ENCODE results near the gene CDH16. TPM values are rescaled to one million over a fixed set of nuclear protein-coding genes. Genes with fewer than 3 reads are reported as not detected.

The CDH16 gene
- total RNA-seq, 1 donor from 2014 or later = not detected

DNA sequence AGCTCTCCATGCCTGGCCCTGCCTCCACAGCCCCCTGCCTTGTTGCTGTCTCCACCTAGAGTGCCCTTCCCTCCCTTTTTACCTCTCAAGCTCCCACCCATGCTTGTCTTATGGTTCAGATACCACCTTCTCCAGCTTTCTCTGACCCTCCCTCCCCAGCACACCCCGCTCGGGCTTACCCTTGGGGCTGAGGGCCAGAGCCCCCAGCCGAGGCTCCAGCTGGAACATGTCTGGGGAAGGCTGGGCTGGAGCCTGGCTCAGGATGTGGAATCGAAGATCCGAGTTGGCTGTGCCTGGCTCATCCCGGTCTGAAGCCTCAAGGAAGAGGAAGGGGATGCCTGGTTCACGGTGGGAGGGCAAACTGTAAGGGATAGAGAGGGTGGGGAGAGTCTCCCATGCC is 3.6 kb downstream of the CDH16 start:
- H3K27ac ChIP-seq (replicated peaks) = no peak overlapping the region
- TF ChIP-seq, protein P1, sequence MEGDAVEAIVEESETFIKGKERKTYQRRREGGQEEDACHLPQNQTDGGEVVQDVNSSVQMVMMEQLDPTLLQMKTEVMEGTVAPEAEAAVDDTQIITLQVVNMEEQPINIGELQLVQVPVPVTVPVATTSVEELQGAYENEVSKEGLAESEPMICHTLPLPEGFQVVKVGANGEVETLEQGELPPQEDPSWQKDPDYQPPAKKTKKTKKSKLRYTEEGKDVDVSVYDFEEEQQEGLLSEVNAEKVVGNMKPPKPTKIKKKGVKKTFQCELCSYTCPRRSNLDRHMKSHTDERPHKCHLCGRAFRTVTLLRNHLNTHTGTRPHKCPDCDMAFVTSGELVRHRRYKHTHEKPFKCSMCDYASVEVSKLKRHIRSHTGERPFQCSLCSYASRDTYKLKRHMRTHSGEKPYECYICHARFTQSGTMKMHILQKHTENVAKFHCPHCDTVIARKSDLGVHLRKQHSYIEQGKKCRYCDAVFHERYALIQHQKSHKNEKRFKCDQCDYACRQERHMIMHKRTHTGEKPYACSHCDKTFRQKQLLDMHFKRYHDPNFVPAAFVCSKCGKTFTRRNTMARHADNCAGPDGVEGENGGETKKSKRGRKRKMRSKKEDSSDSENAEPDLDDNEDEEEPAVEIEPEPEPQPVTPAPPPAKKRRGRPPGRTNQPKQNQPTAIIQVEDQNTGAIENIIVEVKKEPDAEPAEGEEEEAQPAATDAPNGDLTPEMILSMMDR (IDR thresholded peaks at IDR 0.05; ENCODE audit: borderline replicate concordance) = no peak
- DNase-seq = no peak
- no peaks in the 10 kb centered on the region for H3K9me3 ChIP-seq (replicated peaks)
- no peaks in the 10 kb centered on the region for H3K36me3 ChIP-seq
- peaks cover 5% of the 10 kb centered on the region for H3K27me3 ChIP-seq (ENCODE audit: low read depth)
- intact Hi-C loops (cut with micrococcal nuclease) = no loop called here
- H3K4me1 ChIP-seq = peaks cover 20% of the 10 kb centered on the region
- no peak overlapping the region for H3K4me3 ChIP-seq

DNA sequence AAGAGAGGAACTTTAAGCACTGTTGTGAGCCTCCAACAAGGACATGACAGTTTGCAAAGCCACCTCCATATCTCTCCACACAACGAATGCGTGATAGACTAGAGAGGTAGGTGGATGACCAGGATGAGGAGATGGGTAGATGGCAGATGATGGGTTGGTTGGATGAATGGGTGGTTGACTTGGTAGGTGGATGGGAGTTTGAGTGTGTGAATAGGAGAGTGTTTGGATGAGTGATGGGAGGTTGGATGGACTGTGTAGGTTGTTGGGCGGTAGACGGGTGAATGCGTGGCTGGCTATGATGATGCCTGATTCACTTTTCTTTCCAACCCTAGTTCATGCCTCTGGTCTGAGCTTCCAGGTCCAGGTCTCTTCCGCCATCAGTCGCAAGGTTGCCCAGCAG is 4.1 kb downstream of the CDH16 start:
- Histone ChIP-seq H3K27ac (replicated peaks) (no peak overlapping the region), H3K4me3 (no peak overlapping the region), H3K36me3 (no peaks in the 10 kb centered on the region), H3K27me3 (ENCODE audit: low read depth) (no peaks in the 10 kb centered on the region), H3K9me3 (replicated peaks) (no peaks in the 10 kb centered on the region), H3K4me1 (peaks cover 15% of the 10 kb centered on the region)
- TF ChIP-seq, protein P1 (IDR thresholded peaks at IDR 0.05; ENCODE audit: borderline replicate concordance) = no peak
- no peak for DNase-seq
- intact Hi-C loops (cut with micrococcal nuclease) = no loop called here

GRCh38 chr16:66913711-66914110 is 5.0 kb downstream of the CDH16 start:
- intact Hi-C loops (cut with micrococcal nuclease) = no loop called here
- Histone ChIP-seq H3K9me3 (replicated peaks) (no peaks in the 10 kb centered on the region), H3K27ac (replicated peaks) (no peak overlapping the region), H3K4me1 (peaks cover 6% of the 10 kb centered on the region), H3K4me3 (no peak overlapping the region), H3K27me3 (ENCODE audit: low read depth) (no peaks in the 10 kb centered on the region), H3K36me3 (no peaks in the 10 kb centered on the region)
- TF ChIP-seq, protein P1 (IDR thresholded peaks at IDR 0.05; ENCODE audit: borderline replicate concordance) = no peak
- DNase-seq = no peak

- TF ChIP-seq, protein P1 (IDR thresholded peaks at IDR 0.05; ENCODE audit: borderline replicate concordance) = no peak
- DNase-seq = no peak
- Histone ChIP-seq H3K9me3 (replicated peaks) (no peaks in the 10 kb centered on the region), H3K4me1 (peaks cover 9% of the 10 kb centered on the region), H3K27me3 (ENCODE audit: low read depth) (no peaks in the 10 kb centered on the region), H3K36me3 (no peaks in the 10 kb centered on the region), H3K27ac (replicated peaks) (no peak overlapping the region), H3K4me3 (no peak overlapping the region)
- intact Hi-C loops (cut with micrococcal nuclease) = no loop called here
Observed at GRCh38 chr16:66913081-66913480, 5.6 kb downstream of the CDH16 start.

DNA sequence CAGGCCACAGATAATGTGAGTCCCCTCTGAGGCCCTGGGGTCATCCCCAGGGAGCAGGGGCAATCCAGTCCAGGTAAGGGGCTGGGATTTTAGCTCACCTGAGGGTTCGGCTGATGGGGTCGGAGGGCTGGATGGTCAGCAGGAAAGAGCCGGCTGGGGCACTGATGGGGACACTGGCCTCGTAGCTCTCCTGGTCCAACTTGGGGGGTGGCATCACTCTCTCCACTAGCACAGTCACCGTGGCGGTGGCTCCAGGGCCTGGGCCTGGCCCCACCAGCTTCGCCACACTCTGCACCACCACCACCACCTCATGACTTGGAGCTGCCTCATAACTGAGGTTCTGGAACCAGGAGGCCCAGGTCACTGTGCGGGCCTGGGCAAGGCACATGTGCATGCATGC is 6.9 kb downstream of the CDH16 start:
- Histone ChIP-seq H3K4me3 (no peak overlapping the region), H3K27ac (replicated peaks) (no peak overlapping the region), H3K9me3 (replicated peaks) (no peaks in the 10 kb centered on the region), H3K27me3 (ENCODE audit: low read depth) (no peaks in the 10 kb centered on the region), H3K4me1 (peaks cover 22% of the 10 kb centered on the region), H3K36me3 (no peaks in the 10 kb centered on the region)
- DNase-seq = no peak
- TF ChIP-seq, protein P1 (IDR thresholded peaks at IDR 0.05; ENCODE audit: borderline replicate concordance) = no peak
- intact Hi-C loops (cut with micrococcal nuclease) = no loop called here

DNA sequence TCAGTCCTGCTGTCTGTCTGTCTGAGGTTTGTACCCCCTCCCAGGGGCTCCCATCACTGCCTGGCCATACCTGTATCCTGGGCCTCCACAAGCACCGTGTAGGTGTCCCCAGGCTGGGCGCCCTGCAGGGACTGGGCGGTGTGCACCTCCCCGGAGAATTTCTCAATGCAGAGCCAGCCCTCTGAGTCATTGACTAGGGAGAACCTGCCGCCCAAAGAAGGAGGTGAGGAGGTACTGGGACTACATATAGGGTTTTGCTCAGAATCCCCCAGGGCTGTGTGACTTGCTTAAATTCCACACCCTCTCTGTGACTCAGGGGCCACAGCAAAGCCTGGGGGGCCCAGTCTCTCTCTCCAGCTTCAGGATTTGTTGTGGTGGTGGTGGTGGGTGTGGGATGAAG is 7.6 kb downstream of the CDH16 start:
- no peak for DNase-seq
- Histone ChIP-seq H3K4me1 (peaks cover 29% of the 10 kb centered on the region), H3K4me3 (no peak overlapping the region), H3K27ac (replicated peaks) (no peak overlapping the region), H3K27me3 (ENCODE audit: low read depth) (no peaks in the 10 kb centered on the region), H3K36me3 (no peaks in the 10 kb centered on the region), H3K9me3 (replicated peaks) (no peaks in the 10 kb centered on the region)
- intact Hi-C loops (cut with micrococcal nuclease) = no loop called here
- TF ChIP-seq, protein P1 (IDR thresholded peaks at IDR 0.05; ENCODE audit: borderline replicate concordance) = no peak
